Activated CD4-positive, alpha-beta T cell treated with anti-CD3 and anti-CD28 coated beads for 36 hours (primary cell): ENCODE results near the gene TMC6. TPM values are rescaled to one million over a fixed set of nuclear protein-coding genes. Genes with fewer than 3 reads are reported as not detected.

Source experiments
- ATAC-seq: fragments of 200-7000 bp; cut with Tn5 transposase; one replicate; pipeline ENCODE4 v1.10.0; 2021; ENCODE audit warnings: mild to moderate bottlenecking, moderate library complexity
- CTCF ChIA-PET: fragments of 350-600 bp; sonication (Branson Sonifier 250); formaldehyde crosslinking; loops from one replicate; lab custom pipeline; 2021; ENCODE audit warnings: antibody characterized with exemption; lab: Charles Lee
- POLR2A ChIA-PET: fragments of 350-600 bp; sonication (Branson Sonifier 250); formaldehyde crosslinking; loops from one replicate; lab custom pipeline; 2021; ENCODE audit warnings: antibody characterized with exemption, inconsistent platforms; lab: Charles Lee
- DNase-seq: peaks from one replicate; pipeline ENCODE4 v3.0.0-alpha.2; 2020
- H3K27ac Mint-ChIP-seq: one replicate; pipeline ENCODE4 v1.8.0; 2021; ENCODE audit warnings: mixed read lengths
- H3K27me3 Mint-ChIP-seq: one replicate; pipeline ENCODE4 v1.8.0; 2021; ENCODE audit warnings: mixed read lengths
- H3K36me3 Mint-ChIP-seq: one replicate; pipeline ENCODE4 v1.8.0; 2021; ENCODE audit warnings: low read depth, mixed read lengths
- H3K4me1 Mint-ChIP-seq: one replicate; pipeline ENCODE4 v1.8.0; 2021; ENCODE audit warnings: mixed read lengths
- H3K4me3 Mint-ChIP-seq: one replicate; pipeline ENCODE4 v1.8.0; 2021; ENCODE audit warnings: mild to moderate bottlenecking, moderate library complexity, mixed read lengths
- H3K9me3 Mint-ChIP-seq: one replicate; pipeline ENCODE4 v1.8.0; 2021; ENCODE audit warnings: low read depth, mixed read lengths
- intact Hi-C, 2 experiments: fragments of 100-400 bp; cut with DNase I in 1 of 2; cut with micrococcal nuclease in 1 of 2; formaldehyde crosslinking; loops; one replicate each; pipeline versions ENCODE4 v1.14.2 to v1.15.1; 2022 to 2024; cut with DNase I, micrococcal nuclease
- total RNA-seq, 2 experiments: library from RNA; stranded (reverse); gene quantifications; one replicate each; pipeline ENCODE4 v1.2.3, GENCODE V29; 2021

Gene TMC6
- total RNA-seq, 2 experiments from 2014 or later: 138 to 145 TPM

GRCh38 chr17:78170692-78171590 lies 42.4 kb upstream of the TMC6 start:
- Mint-ChIP-seq H3K4me1 (peaks cover 48% of the 10 kb centered on the region), H3K4me3 (peak overlapping the region; percentile 11), H3K27me3 (no peaks in the 10 kb centered on the region), H3K9me3 (no peaks in the 10 kb centered on the region), H3K36me3 (peaks cover 45% of the 10 kb centered on the region), H3K27ac (peak overlapping the region; percentile 81)
- ATAC-seq (no peak), DNase-seq (no peak)
- ChIA-PET POLR2A (interaction anchor here (0.6 to 1.1 kb wide), 3 partner anchors 9 to 43 kb away, joined by 3 to 7 read pairs (median 3); no protein-coding TSS in a partner anchor), CTCF (interaction anchor here (0.8 to 2.0 kb wide), 2 partner anchors 18 to 86 kb away, joined by 3 to 5 read pairs; no protein-coding TSS in a partner anchor)
- intact Hi-C loops: no loop called here

GRCh38 chr17:78168903-78169793 lies 40.6 kb upstream of the TMC6 start:
- Mint-ChIP-seq H3K27me3 (no peaks in the 10 kb centered on the region), H3K9me3 (no peaks in the 10 kb centered on the region), H3K27ac (peak overlapping the region; percentile 55), H3K36me3 (peaks cover 34% of the 10 kb centered on the region), H3K4me3 (peak overlapping the region; percentile 71), H3K4me1 (peaks cover 42% of the 10 kb centered on the region)
- ATAC-seq: peak; percentile 36
- intact Hi-C loops: loop anchor here (1.0 to 5.0 kb wide), 8 partner anchors 18 to 56 kb away; partner anchors contain the start of genes AFMID (in 2 of the 2), TK1 (in 2 of the 2), BIRC5 (in 1 of the 2) and TMC6 (in 1 of the 2)
- peak; percentile 78 for DNase-seq
- ChIA-PET CTCF (interaction anchor here (0.6 to 2.0 kb wide), 3 partner anchors 54 to 84 kb away, joined by 3 to 5 read pairs (median 3); no protein-coding TSS in a partner anchor), POLR2A (no interaction called here)

- Mint-ChIP-seq H3K4me1 (peaks cover 35% of the 10 kb centered on the region), H3K4me3 (peak within 1 kb of the TSS; percentile 71), H3K36me3 (peaks cover 26% of the 10 kb centered on the region), H3K27ac (peak within 1 kb of the TSS; percentile 69), H3K27me3 (no peaks in the 10 kb centered on the region), H3K9me3 (no peaks in the 10 kb centered on the region)
- intact Hi-C loops: loop anchor here (1.0 to 5.0 kb wide), 8 partner anchors 18 to 56 kb away; partner anchors contain the start of genes AFMID (in 2 of the 2), TK1 (in 2 of the 2), BIRC5 (in 1 of the 2) and TMC6 (in 1 of the 2)
- POLR2A ChIA-PET: no interaction called here
- peak; percentile 93 for DNase-seq
- CTCF ChIA-PET: no interaction called here
- peak; percentile 79 for ATAC-seq
These were observed 39.8 kb upstream of the TMC6 start, which contains the start of gene SYNGR2 for GRCh38 chr17:78168242-78168902. TSS of gene SYNGR2 (plus strand) at chr17:78168581. CDS start at chr17:78168617, 36 bp downstream.

- CTCF ChIA-PET: interaction anchor here (0.7 kb wide), 1 partner anchor 37 kb away, joined by 3 read pairs; no protein-coding TSS in a partner anchor
- Mint-ChIP-seq H3K36me3 (peaks cover 9% of the 10 kb centered on the region), H3K27ac (no peak overlapping the region), H3K4me1 (peaks cover 15% of the 10 kb centered on the region), H3K4me3 (no peak overlapping the region), H3K27me3 (no peaks in the 10 kb centered on the region), H3K9me3 (no peaks in the 10 kb centered on the region)
- POLR2A ChIA-PET: no interaction called here
- intact Hi-C loops: loop anchor here in 1 of 2 experiments (5.0 kb wide), 1 partner anchor 34 kb away; the partner anchor contains the start of gene TMC8
- ATAC-seq: no peak
- no peak for DNase-seq
These were observed 37.9 kb upstream of the TMC6 start for GRCh38 chr17:78166416-78166815.

- intact Hi-C loops: loop anchor here in 1 of 2 experiments (5.0 kb wide), 1 partner anchor 33 kb away; the partner anchor contains the start of gene TMC8
- CTCF ChIA-PET: interaction anchor here (1.7 kb wide), 1 partner anchor 30 kb away, joined by 4 read pairs; no protein-coding TSS in a partner anchor
- POLR2A ChIA-PET: interaction anchor here (0.9 kb wide), 1 partner anchor 10 kb away, joined by 3 read pairs; no protein-coding TSS in a partner anchor
These were observed 36.4 kb upstream of the TMC6 start for GRCh38 chr17:78164748-78165607.

GRCh38 chr17:78163881-78164747 lies 35.6 kb upstream of the TMC6 start:
- intact Hi-C loops: no loop called here
- CTCF ChIA-PET: interaction anchor here (1.7 to 2.6 kb wide), 3 partner anchors 12 to 79 kb away, joined by 4 to 8 read pairs (median 7); no protein-coding TSS in a partner anchor
- Mint-ChIP-seq H3K4me3 (no peak overlapping the region), H3K27me3 (no peaks in the 10 kb centered on the region), H3K4me1 (peaks cover 10% of the 10 kb centered on the region), H3K9me3 (no peaks in the 10 kb centered on the region), H3K36me3 (no peaks in the 10 kb centered on the region), H3K27ac (no peak overlapping the region)
- DNase-seq (no peak), ATAC-seq (no peak)
- POLR2A ChIA-PET: interaction anchor here (0.5 to 0.9 kb wide), 2 partner anchors 11 to 190 kb away, joined by 3 read pairs; no protein-coding TSS in a partner anchor

More at GRCh38 chr17:78164748-78165607, 36.4 kb upstream of the TMC6 start:
- DNase-seq: no peak
- Mint-ChIP-seq H3K27ac (no peak overlapping the region), H3K4me1 (peaks cover 6% of the 10 kb centered on the region), H3K36me3 (no peaks in the 10 kb centered on the region), H3K27me3 (no peaks in the 10 kb centered on the region), H3K9me3 (no peaks in the 10 kb centered on the region), H3K4me3 (no peak overlapping the region)
- no peak for ATAC-seq

GRCh38 chr17:78159575-78160158 lies 31.1 kb upstream of the TMC6 start:
- no peaks in the 10 kb centered on the region for H3K27me3 Mint-ChIP-seq
- peak; percentile 79 for ATAC-seq
- peak; percentile 54 for DNase-seq

GRCh38 chr17:78154903-78155811 lies 26.6 kb upstream of the TMC6 start:
- Mint-ChIP-seq H3K4me1 (peaks cover 8% of the 10 kb centered on the region), H3K27me3 (no peaks in the 10 kb centered on the region), H3K4me3 (no peak overlapping the region), H3K27ac (no peak overlapping the region), H3K36me3 (no peaks in the 10 kb centered on the region), H3K9me3 (no peaks in the 10 kb centered on the region)
- CTCF ChIA-PET: interaction anchor here (1.0 kb wide), 1 partner anchor 10 kb away, joined by 4 read pairs; no protein-coding TSS in a partner anchor
- POLR2A ChIA-PET: interaction anchor here (0.6 kb wide), 1 partner anchor 66 kb away, joined by 3 read pairs; no protein-coding TSS in a partner anchor
- intact Hi-C loops: no loop called here
- no peak for DNase-seq
- peak; percentile 63 for ATAC-seq

More at GRCh38 chr17:78159575-78160158, 31.1 kb upstream of the TMC6 start:
- H3K27ac Mint-ChIP-seq: peak overlapping the region; percentile 61
- H3K36me3 Mint-ChIP-seq: no peaks in the 10 kb centered on the region
- ChIA-PET CTCF (interaction anchor here (0.6 kb wide), 1 partner anchor 17 kb away, joined by 3 read pairs; no protein-coding TSS in a partner anchor), POLR2A (interaction anchor here (0.6 kb wide), 1 partner anchor 19 kb away, joined by 3 read pairs; no protein-coding TSS in a partner anchor)
- intact Hi-C loops: no loop called here
- peaks cover 10% of the 10 kb centered on the region for H3K4me1 Mint-ChIP-seq
- H3K4me3 Mint-ChIP-seq: no peak overlapping the region
- H3K9me3 Mint-ChIP-seq: no peaks in the 10 kb centered on the region
